PC-9 (cell line): ENCODE data around the gene CPSF2. TPM values are rescaled to one million over a fixed set of nuclear protein-coding genes. Genes with fewer than 3 reads are reported as not detected.

Experiments used
- BruUV-seq: library from RNA; stranded (reverse); fragments of 400-500 nt; replicated peaks from 2 replicates; lab custom pipeline; 2021; lab: Mats Ljungman, UMichigan
- CTCF ChIA-PET: fragments of 300-600 bp; sonication (Branson Sonifier 250); formaldehyde crosslinking; loops from one replicate; lab custom pipeline; 2022; ENCODE audit warnings: antibody characterized with exemption; lab: Charles Lee
- POLR2A ChIA-PET: fragments of 300-600 bp; sonication (Branson Sonifier 250); formaldehyde crosslinking; loops from one replicate; lab custom pipeline; 2022; ENCODE audit warnings: antibody characterized with exemption; ENCODE audit not compliant: unreplicated experiment; lab: Charles Lee
- DNase-seq, 2 experiments: peaks; one replicate each; pipeline versions ENCODE4 v3.0.0 to v3.0.0-alpha.2; 2015 to 2022; ENCODE audit warnings: mixed read lengths in 1 of 2
- H2AFZ ChIP-seq: fragments of 200-600 bp; sonication (generic); 2 replicates; pipeline ENCODE4 v1.8.1; 2017; ENCODE audit warnings: antibody characterized with exemption
- H3F3A ChIP-seq: fragments of 200-600 bp; sonication (generic); 2 replicates; pipeline ENCODE4 v1.8.1; 2017; ENCODE audit warnings: antibody characterized with exemption, mild to moderate bottlenecking, low read depth; ENCODE audit not compliant: insufficient read depth
- H3K27ac ChIP-seq: fragments of 200-600 bp; sonication (generic); 2 replicates; pipeline ENCODE4 v1.6.1; 2016; ENCODE audit warnings: mixed run types
- H3K27me3 ChIP-seq: fragments of 200-600 bp; sonication (generic); 2 replicates; pipeline ENCODE4 v1.6.1; 2016; ENCODE audit warnings: low read depth, mixed run types; ENCODE audit not compliant: insufficient read depth
- H3K36me3 ChIP-seq: fragments of 200-600 bp; sonication (generic); 2 replicates; pipeline ENCODE4 v1.6.1; 2016; ENCODE audit warnings: low read depth, mixed run types
- H3K4me1 ChIP-seq: fragments of 200-600 bp; sonication (generic); replicated peaks from 2 replicates; pipeline ENCODE4 v1.6.1; 2016; ENCODE audit warnings: mixed run types; ENCODE audit not compliant: insufficient read depth
- H3K4me2 ChIP-seq: fragments of 200-600 bp; sonication (generic); 2 replicates; pipeline ENCODE4 v1.6.1; 2017; ENCODE audit warnings: mixed run types
- H3K4me3 ChIP-seq: fragments of 200-600 bp; sonication (generic); 2 replicates; pipeline ENCODE4 v1.6.1; 2016; ENCODE audit warnings: mixed run types
- H3K79me2 ChIP-seq: fragments of 200-600 bp; sonication (generic); 2 replicates; pipeline ENCODE4 v1.6.1; 2017; ENCODE audit warnings: low read depth, mixed run types
- H3K9me2 ChIP-seq: fragments of 200-600 bp; sonication (generic); 2 replicates; pipeline ENCODE4 v1.8.1; 2017; ENCODE audit warnings: mild to moderate bottlenecking; ENCODE audit not compliant: insufficient read depth
- H3K9me3 ChIP-seq: fragments of 200-600 bp; sonication (generic); 2 replicates; pipeline ENCODE4 v1.8.1; 2016; ENCODE audit warnings: low read depth; ENCODE audit not compliant: insufficient read depth
- H4K20me1 ChIP-seq: fragments of 200-600 bp; sonication (generic); 2 replicates; pipeline ENCODE4 v1.8.1; 2017; ENCODE audit not compliant: insufficient read depth
- EZH2 ChIP-seq: fragments of 200-600 bp; sonication (generic); IDR thresholded peaks from 2 replicates; pipeline ENCODE4 v1.8.0; 2017; ENCODE audit warnings: antibody characterized with exemption, low read depth
- intact Hi-C: fragments of 100-400 bp; cut with micrococcal nuclease; formaldehyde crosslinking; loops from one replicate; pipeline ENCODE4 v1.10.0; 2022; ENCODE audit not compliant: unreplicated experiment
- total RNA-seq: library from RNA; stranded (reverse); gene quantifications from 2 replicates; pipeline ENCODE4 v1.2.3, GENCODE V29; 2021
- TF ChIP-seq, protein P1 (sequence below): fragments of 200-600 bp; sonication (generic); conservative IDR thresholded peaks from 2 replicates; pipeline ENCODE4 v1.6.1; 2017; ENCODE audit warnings: mixed run types, antibody characterized with exemption, mild to moderate bottlenecking, moderate library complexity

The CPSF2 gene
- total RNA-seq, 1 experiment from 2014 or later, result 23.0 TPM

DNA sequence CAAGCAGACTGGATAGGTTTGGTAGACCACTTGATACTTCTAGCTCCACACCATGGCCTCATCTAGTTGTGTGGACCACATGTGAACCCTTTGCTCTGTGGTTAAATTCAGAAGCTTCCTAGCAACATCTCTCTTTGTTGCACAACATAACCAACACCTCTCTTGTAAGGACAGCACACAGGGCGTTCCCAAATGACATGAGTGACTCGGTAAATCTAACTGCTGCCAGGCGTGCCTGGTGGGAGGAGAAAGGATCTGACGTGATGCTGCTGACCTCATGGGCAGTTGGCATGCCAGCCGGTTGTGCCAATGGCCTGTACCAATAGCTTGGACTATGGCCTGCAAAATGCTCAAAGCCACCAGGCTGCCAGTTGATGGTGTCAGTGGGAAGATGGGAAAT, 93.8 kb downstream of the CPSF2 start:
- Histone ChIP-seq H3K9me2 (no peaks in the 10 kb centered on the region), H2AFZ (no peak overlapping the region), H3K27me3 (no peaks in the 10 kb centered on the region; the same call in 1 of the 2 replicates), H3K4me2 (no peak overlapping the region), H3K9me3 (no peaks in the 10 kb centered on the region), H3K36me3 (no peaks in the 10 kb centered on the region), H4K20me1 (no peaks in the 10 kb centered on the region), H3K4me3 (no peak overlapping the region), H3K79me2 (no peaks in the 10 kb centered on the region), H3K4me1 (no peaks in the 10 kb centered on the region), H3K27ac (no peak overlapping the region), H3F3A (no peaks in the 10 kb centered on the region)
- DNase-seq, result no peak
- no TSS peak for BruUV-seq
- ChIA-PET CTCF (interaction anchor here (0.5 kb wide), 1 partner anchor 93 kb away, joined by 4 read pairs; no protein-coding TSS in a partner anchor), POLR2A (no interaction called here)
- TF ChIP-seq, protein P1, sequence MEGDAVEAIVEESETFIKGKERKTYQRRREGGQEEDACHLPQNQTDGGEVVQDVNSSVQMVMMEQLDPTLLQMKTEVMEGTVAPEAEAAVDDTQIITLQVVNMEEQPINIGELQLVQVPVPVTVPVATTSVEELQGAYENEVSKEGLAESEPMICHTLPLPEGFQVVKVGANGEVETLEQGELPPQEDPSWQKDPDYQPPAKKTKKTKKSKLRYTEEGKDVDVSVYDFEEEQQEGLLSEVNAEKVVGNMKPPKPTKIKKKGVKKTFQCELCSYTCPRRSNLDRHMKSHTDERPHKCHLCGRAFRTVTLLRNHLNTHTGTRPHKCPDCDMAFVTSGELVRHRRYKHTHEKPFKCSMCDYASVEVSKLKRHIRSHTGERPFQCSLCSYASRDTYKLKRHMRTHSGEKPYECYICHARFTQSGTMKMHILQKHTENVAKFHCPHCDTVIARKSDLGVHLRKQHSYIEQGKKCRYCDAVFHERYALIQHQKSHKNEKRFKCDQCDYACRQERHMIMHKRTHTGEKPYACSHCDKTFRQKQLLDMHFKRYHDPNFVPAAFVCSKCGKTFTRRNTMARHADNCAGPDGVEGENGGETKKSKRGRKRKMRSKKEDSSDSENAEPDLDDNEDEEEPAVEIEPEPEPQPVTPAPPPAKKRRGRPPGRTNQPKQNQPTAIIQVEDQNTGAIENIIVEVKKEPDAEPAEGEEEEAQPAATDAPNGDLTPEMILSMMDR, result no peak
- TF ChIP-seq EZH2, result no peak
- intact Hi-C loops, result no loop called here

DNA sequence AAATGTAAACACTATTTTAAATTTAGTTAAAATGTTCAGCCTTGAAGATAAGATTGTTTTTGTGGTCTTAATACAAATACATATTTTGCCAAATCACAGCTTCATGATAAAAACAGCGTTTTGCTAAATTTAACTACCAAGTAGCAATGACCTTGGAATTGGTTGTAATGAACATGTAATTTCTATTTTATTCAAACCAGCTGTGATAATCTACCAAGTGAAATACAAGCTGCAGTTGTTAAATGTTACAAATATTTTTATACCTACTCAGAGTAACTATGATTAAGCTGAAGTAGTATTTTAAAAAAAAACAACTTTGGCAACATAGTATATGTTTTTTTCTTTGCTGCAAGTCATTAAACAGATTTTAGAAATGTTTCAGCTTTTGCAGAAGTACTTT, 96.2 kb downstream of the CPSF2 start:
- ChIA-PET POLR2A (interaction anchor here (0.6 to 0.7 kb wide), 2 partner anchors 344 to 593 kb away, joined by 3 to 14 read pairs; no protein-coding TSS in a partner anchor), CTCF (no interaction called here)
- H3K9me3 ChIP-seq, result no peaks in the 10 kb centered on the region
- no peak for TF ChIP-seq EZH2
- TF ChIP-seq, protein P1, result no peak
- H3K36me3 ChIP-seq, result no peaks in the 10 kb centered on the region
- no peak overlapping the region for H3K4me2 ChIP-seq
- intact Hi-C loops, result no loop called here
- no peak for DNase-seq
- H3K27me3 ChIP-seq, result no peaks in the 10 kb centered on the region; the same call in 1 of the 2 replicates
- H3F3A ChIP-seq, result no peaks in the 10 kb centered on the region
- no peak overlapping the region for H3K27ac ChIP-seq
- no peaks in the 10 kb centered on the region for H3K79me2 ChIP-seq
- H3K9me2 ChIP-seq, result no peaks in the 10 kb centered on the region
- no peaks in the 10 kb centered on the region for H3K4me1 ChIP-seq
- H2AFZ ChIP-seq, result no peak overlapping the region
- H3K4me3 ChIP-seq, result no peak overlapping the region
- H4K20me1 ChIP-seq, result no peaks in the 10 kb centered on the region
- BruUV-seq, result no TSS peak

Other genes starting within 250 kb of the CPSF2 start
- not detected in 2 replicates for gene FBLN5, start 174.3 kb upstream of the CPSF2 start, total RNA-seq
- gene TRIP11, start 81.9 kb upstream of the CPSF2 start, total RNA-seq, result 18.0 and 22.0 TPM in 2 replicates
- 5.9 and 8.5 TPM in 2 replicates for gene ATXN3, start 15.4 kb upstream of the CPSF2 start, total RNA-seq
- gene NDUFB1, start 263 bp upstream of the CPSF2 start, total RNA-seq, result 32.2 and 32.9 TPM in 2 replicates
- gene SLC24A4, start 201.2 kb downstream of the CPSF2 start, total RNA-seq, result not detected in 2 replicates